Measurements from ENCODE around the gene NDOR1. TPM values are rescaled to one million over a fixed set of nuclear protein-coding genes. Genes with fewer than 3 reads are reported as not detected.

The NDOR1 gene
- total RNA-seq, 1 experiment from 2014 or later: 31.8 TPM

DNA sequence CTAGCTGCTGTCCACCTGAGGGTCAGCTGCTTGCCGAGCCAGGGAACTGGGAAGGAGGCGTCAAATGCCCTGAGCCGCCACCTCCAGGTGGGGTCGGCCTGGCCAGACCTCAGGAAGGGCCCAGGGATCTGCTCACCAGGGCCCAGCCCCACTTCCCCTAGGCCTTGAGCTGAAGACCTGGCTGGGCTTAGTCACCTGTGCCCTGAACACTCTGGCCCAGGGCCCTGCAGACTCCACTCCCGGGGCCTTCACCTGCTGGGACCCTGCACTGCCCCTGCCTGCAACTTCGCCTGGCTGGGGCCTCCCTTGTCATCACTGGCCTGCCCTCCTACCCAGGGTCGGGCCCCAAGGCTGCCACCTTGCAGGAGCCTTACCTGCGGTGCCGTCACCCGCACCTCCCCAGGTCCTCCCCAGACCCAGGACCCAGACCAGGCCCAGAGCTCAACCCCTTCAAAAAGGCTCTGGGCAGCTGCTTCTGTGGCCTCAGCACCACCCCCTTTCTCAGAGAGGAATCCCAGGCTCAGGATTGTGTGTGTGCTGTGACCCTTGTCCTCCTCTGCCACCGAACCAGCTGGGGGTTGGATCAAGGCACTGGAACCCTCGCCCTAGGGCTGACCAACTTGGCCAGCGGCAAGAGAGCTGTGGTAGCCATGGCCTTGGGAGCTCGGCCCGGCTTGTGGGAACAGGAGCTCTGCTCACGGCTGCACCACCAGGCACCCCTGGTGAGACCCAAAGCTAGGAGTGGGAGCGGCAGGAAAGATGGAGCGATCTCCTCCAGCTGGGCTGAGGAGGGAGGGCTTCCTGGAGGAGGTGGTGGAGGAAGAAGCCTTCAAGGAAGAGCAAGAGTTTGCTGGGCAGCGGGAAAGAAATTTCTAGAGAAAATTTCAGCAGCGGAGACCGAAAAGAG is 48.5 kb downstream of the NDOR1 start:
- H3K4me1 Mint-ChIP-seq (ENCODE audit: low read depth, unreplicated experiment): peaks cover 7% of the 10 kb centered on the region
- H3K4me1 ChIP-seq: peaks cover 23% of the 10 kb centered on the region
- H3K4me3 Mint-ChIP-seq (ENCODE audit: unreplicated experiment): peak overlapping the region; percentile 93
- H3K27ac Mint-ChIP-seq (ENCODE audit: unreplicated experiment): peak overlapping the region; percentile 92
- H3K36me3 Mint-ChIP-seq (ENCODE audit: insufficient read depth, unreplicated experiment): peaks cover 45% of the 10 kb centered on the region
- H3K27me3 Mint-ChIP-seq (ENCODE audit: insufficient read depth, unreplicated experiment): no peaks in the 10 kb centered on the region
- peak; percentile 50 to 70 for DNase-seq
- ChIA-PET POLR2A (interaction anchor here (0.9 to 4.4 kb wide), 5 partner anchors 12 to 169 kb away, joined by 3 to 39 read pairs (median 7); partner anchors contain the start of genes EXD3, NOXA1 and TUBB4B), CTCF (interaction anchor here (0.7 to 3.3 kb wide), 7 partner anchors 8 to 169 kb away, joined by 3 to 24 read pairs (median 5); partner anchors contain the start of genes EXD3, NOXA1, RNF224 and TUBB4B)
- no TSS peak for BruUV-seq (replicated peaks)
- no peaks in the 10 kb centered on the region for H3K9me3 Mint-ChIP-seq (ENCODE audit: unreplicated experiment)
- intact Hi-C loops (cut with micrococcal nuclease; ENCODE audit: unreplicated experiment): no loop called here
- H3K27me3 ChIP-seq (replicated peaks; ENCODE audit: control insufficient read depth, insufficient read depth, low read length): no peaks in the 10 kb centered on the region
- no peaks in the 10 kb centered on the region for H3K9me3 ChIP-seq
- peaks cover 2% of the 10 kb centered on the region for H3K36me3 ChIP-seq (ENCODE audit: control insufficient read depth, insufficient read depth, low read length)
- peak overlapping the region; percentile 97 for H3K4me3 ChIP-seq (ENCODE audit: low read depth, low read length)
- TF ChIP-seq CTCF (IDR thresholded peaks at IDR 0.05; ENCODE audit: insufficient read depth in 1 of 2, low read depth in 1 of 2, low read length in 1 of 2, severe bottlenecking in 1 of 2, unreplicated experiment in 1 of 2): no peak

DNA sequence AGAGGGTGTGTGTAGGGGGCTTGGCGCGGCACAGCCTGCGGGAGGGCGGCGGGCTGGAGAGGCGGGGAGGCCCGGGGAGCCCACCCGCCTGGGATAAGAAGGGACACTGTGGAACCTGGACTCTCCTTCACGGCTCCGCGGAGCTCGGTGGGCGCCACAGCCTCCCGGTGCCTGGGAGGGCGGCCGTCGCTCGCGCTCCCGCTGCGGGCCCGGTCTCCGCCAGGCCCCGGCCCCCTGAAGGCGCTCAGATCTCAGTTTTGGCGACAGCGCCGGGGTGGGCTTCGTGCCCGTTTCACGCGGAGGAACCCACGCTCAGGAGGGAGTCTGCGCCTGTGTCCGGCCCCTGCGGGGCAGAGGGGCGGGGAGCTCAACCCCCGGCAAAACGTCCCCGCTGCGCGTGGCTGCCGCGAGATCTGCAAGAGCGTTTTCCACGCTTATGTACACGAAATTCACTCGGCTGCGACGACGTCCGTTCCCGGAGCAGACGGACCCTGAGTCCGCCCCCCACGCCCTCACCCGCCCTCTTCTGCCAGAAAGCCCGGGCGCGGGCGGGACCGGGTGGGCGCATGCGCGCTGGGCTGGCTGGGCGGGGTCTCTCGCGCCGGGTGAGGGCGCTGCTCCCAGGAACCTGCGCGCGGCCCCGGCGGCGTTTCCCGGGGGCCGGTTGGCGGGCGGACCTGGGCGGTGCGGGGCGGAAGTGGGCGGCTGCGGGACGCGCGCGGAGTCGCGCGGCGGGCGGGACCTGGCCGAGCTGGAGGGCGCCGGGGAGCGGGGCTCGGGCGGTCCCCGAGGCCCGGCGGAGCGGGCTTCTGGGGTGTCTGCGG is 49.3 kb downstream of the NDOR1 start, which contains the start of gene NELFB:
NELFB (plus strand) TSS at position 704 of the 824 bp plus-strand sequence.
- no peaks in the 10 kb centered on the region for H3K27me3 ChIP-seq (replicated peaks; ENCODE audit: control insufficient read depth, insufficient read depth, low read length)
- H3K9me3 ChIP-seq: no peaks in the 10 kb centered on the region
- Mint-ChIP-seq H3K27me3 (ENCODE audit: insufficient read depth, unreplicated experiment) (no peaks in the 10 kb centered on the region), H3K27ac (ENCODE audit: unreplicated experiment) (peak within 1 kb of the TSS; percentile 92), H3K9me3 (ENCODE audit: unreplicated experiment) (no peaks in the 10 kb centered on the region), H3K4me1 (ENCODE audit: low read depth, unreplicated experiment) (peaks cover 7% of the 10 kb centered on the region), H3K4me3 (ENCODE audit: unreplicated experiment) (peak within 1 kb of the TSS; percentile 93), H3K36me3 (ENCODE audit: insufficient read depth, unreplicated experiment) (peaks cover 50% of the 10 kb centered on the region)
- CTCF ChIA-PET: interaction anchor here (0.7 to 3.3 kb wide), 6 partner anchors 8 to 168 kb away, joined by 3 to 24 read pairs (median 5); partner anchors contain the start of genes EXD3, NOXA1, RNF224 and TUBB4B
- TF ChIP-seq CTCF (IDR thresholded peaks at IDR 0.05; ENCODE audit: insufficient read depth in 1 of 2, low read depth in 1 of 2, low read length in 1 of 2, severe bottlenecking in 1 of 2, unreplicated experiment in 1 of 2): no peak
- H3K4me3 ChIP-seq (ENCODE audit: low read depth, low read length): peak within 1 kb of the TSS; percentile 97
- peaks cover 23% of the 10 kb centered on the region for H3K4me1 ChIP-seq
- peaks cover 2% of the 10 kb centered on the region for H3K36me3 ChIP-seq (ENCODE audit: control insufficient read depth, insufficient read depth, low read length)
- intact Hi-C loops (cut with micrococcal nuclease; ENCODE audit: unreplicated experiment): loop anchor here (1.0 kb wide), 1 partner anchor 14 kb away; the partner anchor contains the start of gene TUBB4B
- BruUV-seq (replicated peaks): TSS peak; percentile 55
- POLR2A ChIA-PET: interaction anchor here (0.9 to 4.4 kb wide), 5 partner anchors 13 to 168 kb away, joined by 3 to 39 read pairs (median 7); partner anchors contain the start of genes EXD3, NOXA1 and TUBB4B
- DNase-seq: peak; percentile 91 to 98

All from Caco-2 (cell line).